OCI-LY7 (cell line): ENCODE results near the gene MEGF8.

Source experiments
- CTCF ChIP-seq: fragments of 200-600 bp; sonication (generic); conservative IDR thresholded peaks from 2 replicates; pipeline ENCODE4 v1.5.1; 2014; ENCODE audit warnings: mild to moderate bottlenecking, antibody characterized with exemption, low read length, moderate library complexity, mixed read lengths
- EZH2phosphoT487 ChIP-seq: fragments of 200-600 bp; sonication (generic); IDR thresholded peaks from 2 replicates; pipeline ENCODE4 v1.6.1; 2018; ENCODE audit warnings: low read depth, borderline replicate concordance, mild to moderate bottlenecking, mixed run types, antibody characterized with exemption, low read length, moderate library complexity, mixed read lengths

GRCh38 chr19:42421101-42421500 lies 95.7 kb downstream of the MEGF8 start:
- no peak for TF ChIP-seq CTCF
- no peak for TF ChIP-seq EZH2phosphoT487
